Upper lobe of left lung (tissue), 6 donors: ENCODE measurements around the gene SLC13A3. TPM values are rescaled to one million over a fixed set of nuclear protein-coding genes. Genes with fewer than 3 reads are reported as not detected.
A peak's percentile ranks its signal among the peaks of the same experiment; 100 is the strongest.

Experiments
- ATAC-seq, 2 donors: fragments of 200-7000 bp; cut with Tn5 transposase; one replicate each; pipeline ENCODE4 v1.9.1; 2022; ENCODE audit warnings: mild to moderate bottlenecking in 2 of 2, moderate library complexity in 2 of 2; ENCODE audit not compliant: low FRiP score in 2 of 2
- DNase-seq, 2 donors: peaks; one replicate each; pipeline ENCODE4 v3.0.0-alpha.2; 2019 to 2020
- H3K27ac ChIP-seq, 4 donors: fragments of 200-600 bp; sonication (generic); one replicate each; pipeline ENCODE4 v1.5.1; 2016 to 2019
- H3K27me3 ChIP-seq, 4 donors: fragments of 200-600 bp; sonication (generic); one replicate each; pipeline ENCODE4 v1.5.1; 2017 to 2019
- H3K36me3 ChIP-seq, 4 donors: fragments of 200-600 bp; sonication (generic); one replicate each; pipeline ENCODE4 v1.5.1; 2016 to 2019
- H3K4me1 ChIP-seq, 4 donors: fragments of 200-600 bp; sonication (generic); one replicate each; pipeline ENCODE4 v1.5.1; 2018 to 2019
- H3K4me3 ChIP-seq, 4 donors: fragments of 200-600 bp; sonication (generic); one replicate each; pipeline ENCODE4 v1.5.1; 2017 to 2019; ENCODE audit warnings: mild to moderate bottlenecking in 2 of 4, moderate library complexity in 1 of 4
- H3K9me3 ChIP-seq, 4 donors: fragments of 200-600 bp; sonication (generic); one replicate each; pipeline ENCODE4 v1.5.1; 2018 to 2019
- EP300 ChIP-seq, 4 donors: sonication (generic); formaldehyde crosslinking; IDR thresholded peaks; one replicate each; pipeline ENCODE4 v1.5.1; 2017; ENCODE audit warnings: antibody characterized with exemption in 4 of 4, control low read depth in 2 of 4
- POLR2A ChIP-seq, 4 donors: fragments of 450-650 bp; IDR thresholded peaks; one replicate each; pipeline ENCODE4 v1.5.1; 2016 to 2017; ENCODE audit warnings: antibody characterized with exemption in 4 of 4, mild to moderate bottlenecking in 2 of 4
- POLR2AphosphoS5 ChIP-seq, 2 donors: sonication (generic); formaldehyde crosslinking; IDR thresholded peaks; one replicate each; pipeline ENCODE4 v1.5.1; 2017; ENCODE audit warnings: antibody characterized with exemption in 2 of 2
- WGBS, 2 donors: methylation state at CpG; one replicate each; pipeline ENCODE4 v1.1.5; 2017 to 2018; 5-methylcytosine and 5-hydroxymethylcytosine counted together
- total RNA-seq, 6 donors: library from RNA; depleted of rRNA in 4 of 6; stranded (reverse); fragments of >200 nt in 4 of 6; gene quantifications; one replicate each; pipeline versions ENCODE4 v1.1.0 to v1.2.1, GENCODE V29; 2016 to 2021
- TF ChIP-seq, protein P1 (sequence below), 6 experiments: fragments of 450-650 bp in 4 of 6; fragments of 200-600 bp in 2 of 6; sonication (generic) in 2 of 6; IDR thresholded peaks; one replicate each; pipeline ENCODE4 v1.5.1; 2016 to 2019; ENCODE audit warnings: antibody characterized with exemption in 6 of 6
- donor health status: DM: no; HTN: no; CAD: no; lungs with moderate emphysema.
- donor health status: DM: no; HTN: yes; CAD: no; lungs with severe emphysema.

Gene SLC13A3
- total RNA-seq, 6 donors from 2014 or later, result 0.88 to 11.5 (median 1.3) TPM

DNA sequence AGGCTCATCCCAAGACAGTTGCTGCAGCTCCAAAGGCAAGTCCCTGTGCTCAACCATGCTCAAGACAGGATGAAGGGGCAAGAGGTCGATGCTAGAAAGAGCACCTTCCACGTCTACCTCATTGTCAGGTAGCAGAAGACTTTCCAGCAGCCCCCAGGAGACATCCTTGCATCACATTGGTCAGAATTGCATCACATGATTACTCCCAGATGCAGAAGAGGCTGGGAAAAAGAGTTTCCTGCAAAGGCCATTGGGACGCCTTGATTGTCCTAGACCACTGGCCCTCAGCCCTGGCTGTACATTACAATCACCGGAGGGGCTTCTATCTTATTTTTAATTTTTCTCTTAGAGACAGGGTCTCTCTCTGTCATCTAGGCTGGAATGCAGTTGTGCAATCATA is 120.6 kb downstream of the SLC13A3 start:
- Histone ChIP-seq H3K9me3 (no peaks in the 10 kb centered on the region), H3K27ac (no peak overlapping the region), H3K4me3 (no peak overlapping the region), H3K27me3 (no peaks in the 10 kb centered on the region), H3K4me1 (no peaks in the 10 kb centered on the region), H3K36me3 (no peaks in the 10 kb centered on the region)
- 71 to 79% methylated on average over 4 of the region's 4 CpGs for WGBS, 2 donors
- DNase-seq (no peak), ATAC-seq (no peak)
- no peak for TF ChIP-seq POLR2AphosphoS5 (IDR thresholded peaks at IDR 0.05)
- TF ChIP-seq, protein P1, sequence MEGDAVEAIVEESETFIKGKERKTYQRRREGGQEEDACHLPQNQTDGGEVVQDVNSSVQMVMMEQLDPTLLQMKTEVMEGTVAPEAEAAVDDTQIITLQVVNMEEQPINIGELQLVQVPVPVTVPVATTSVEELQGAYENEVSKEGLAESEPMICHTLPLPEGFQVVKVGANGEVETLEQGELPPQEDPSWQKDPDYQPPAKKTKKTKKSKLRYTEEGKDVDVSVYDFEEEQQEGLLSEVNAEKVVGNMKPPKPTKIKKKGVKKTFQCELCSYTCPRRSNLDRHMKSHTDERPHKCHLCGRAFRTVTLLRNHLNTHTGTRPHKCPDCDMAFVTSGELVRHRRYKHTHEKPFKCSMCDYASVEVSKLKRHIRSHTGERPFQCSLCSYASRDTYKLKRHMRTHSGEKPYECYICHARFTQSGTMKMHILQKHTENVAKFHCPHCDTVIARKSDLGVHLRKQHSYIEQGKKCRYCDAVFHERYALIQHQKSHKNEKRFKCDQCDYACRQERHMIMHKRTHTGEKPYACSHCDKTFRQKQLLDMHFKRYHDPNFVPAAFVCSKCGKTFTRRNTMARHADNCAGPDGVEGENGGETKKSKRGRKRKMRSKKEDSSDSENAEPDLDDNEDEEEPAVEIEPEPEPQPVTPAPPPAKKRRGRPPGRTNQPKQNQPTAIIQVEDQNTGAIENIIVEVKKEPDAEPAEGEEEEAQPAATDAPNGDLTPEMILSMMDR (IDR thresholded peaks at IDR 0.05), result no peak
- TF ChIP-seq EP300 (IDR thresholded peaks at IDR 0.05), result no peak
- TF ChIP-seq POLR2A (IDR thresholded peaks at IDR 0.05), result no peak

- Histone ChIP-seq H3K4me1 (no peaks in the 10 kb centered on the region), H3K27ac (no peak overlapping the region), H3K9me3 (no peaks in the 10 kb centered on the region), H3K36me3 (no peaks in the 10 kb centered on the region), H3K4me3 (no peak overlapping the region), H3K27me3 (no peaks in the 10 kb centered on the region)
- no peak for ATAC-seq
- WGBS, 2 donors, result 45 to 51% methylated on average over 2 of the region's 2 CpGs
- TF ChIP-seq POLR2A (IDR thresholded peaks at IDR 0.05) (no peak), POLR2AphosphoS5 (IDR thresholded peaks at IDR 0.05) (no peak), EP300 (IDR thresholded peaks at IDR 0.05) (no peak)
- TF ChIP-seq, protein P1 (IDR thresholded peaks at IDR 0.05), result no peak
- DNase-seq, result no peak
These were observed 127.4 kb downstream of the SLC13A3 start for GRCh38 chr20:46523696-46524328.

DNA sequence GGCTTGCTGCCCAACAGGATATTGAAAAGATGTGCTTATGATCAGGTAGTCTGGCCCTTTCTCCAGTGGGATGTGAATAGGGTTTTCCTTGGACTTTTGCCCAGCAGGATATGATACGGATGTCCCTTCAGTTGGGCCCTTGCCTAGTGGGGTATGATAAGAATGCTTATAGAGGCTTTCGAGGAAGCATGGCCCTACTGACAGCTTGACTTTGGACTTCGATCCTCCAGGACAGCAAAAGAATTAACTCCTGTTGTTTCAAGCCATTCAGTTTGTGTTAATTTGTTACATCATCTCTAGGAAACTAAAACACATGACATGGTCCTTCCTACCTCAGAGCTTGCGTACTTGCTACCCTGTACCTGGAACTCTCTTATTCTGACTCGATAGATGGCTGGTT is 128.2 kb downstream of the SLC13A3 start:
- Histone ChIP-seq H3K9me3 (no peaks in the 10 kb centered on the region), H3K27ac (no peak overlapping the region), H3K4me1 (no peaks in the 10 kb centered on the region), H3K27me3 (no peaks in the 10 kb centered on the region), H3K36me3 (no peaks in the 10 kb centered on the region), H3K4me3 (no peak overlapping the region)
- ATAC-seq, result no peak
- 56 to 66% methylated on average over 5 of the region's 5 CpGs for WGBS, 2 donors
- DNase-seq, result no peak
- TF ChIP-seq, protein P1 (IDR thresholded peaks at IDR 0.05), result no peak
- TF ChIP-seq EP300 (IDR thresholded peaks at IDR 0.05) (no peak), POLR2A (IDR thresholded peaks at IDR 0.05) (no peak)

GRCh38 chr20:46520976-46521579 is 130.2 kb downstream of the SLC13A3 start:
- DNase-seq, result peak in 1 of 2 donors; percentile 51
- Histone ChIP-seq H3K27ac (no peak overlapping the region), H3K27me3 (no peaks in the 10 kb centered on the region), H3K9me3 (no peaks in the 10 kb centered on the region), H3K4me3 (no peak overlapping the region), H3K36me3 (no peaks in the 10 kb centered on the region), H3K4me1 (no peaks in the 10 kb centered on the region)
- peak; percentile 58 to 67 for ATAC-seq
- TF ChIP-seq POLR2A (IDR thresholded peaks at IDR 0.05), result no peak
- TF ChIP-seq, protein P1 (IDR thresholded peaks at IDR 0.05), result peak; percentile 27 to 68 (median 49)
- TF ChIP-seq POLR2AphosphoS5 (IDR thresholded peaks at IDR 0.05), result no peak
- no peak for TF ChIP-seq EP300 (IDR thresholded peaks at IDR 0.05)
- 30 to 31% methylated on average over 4 of the region's 4 CpGs for WGBS, 2 donors

DNA sequence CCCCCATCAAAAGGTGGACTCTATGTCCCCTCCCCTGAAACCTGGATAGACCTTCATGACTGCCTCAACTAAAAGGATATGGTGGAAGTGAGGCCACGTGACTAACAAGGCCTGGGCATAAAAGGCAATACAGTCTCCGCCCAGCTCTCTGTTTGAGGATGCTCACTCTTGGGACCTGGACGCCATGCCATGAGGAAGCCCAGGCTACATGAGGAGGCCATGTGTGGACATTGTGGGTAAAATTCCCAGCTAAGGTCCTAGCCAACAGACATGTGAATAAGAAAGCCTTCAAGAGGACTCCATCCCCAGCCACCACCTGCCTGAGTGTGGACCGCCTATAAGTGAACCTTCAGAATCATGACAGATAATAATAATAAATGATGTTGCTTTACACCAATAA is 130.7 kb downstream of the SLC13A3 start:
- H3K4me3 ChIP-seq, result no peak overlapping the region
- TF ChIP-seq POLR2A (IDR thresholded peaks at IDR 0.05), result no peak
- no peak for TF ChIP-seq EP300 (IDR thresholded peaks at IDR 0.05)
- TF ChIP-seq POLR2AphosphoS5 (IDR thresholded peaks at IDR 0.05), result no peak
- TF ChIP-seq, protein P1 (IDR thresholded peaks at IDR 0.05), result no peak
- ATAC-seq, result no peak
- no peak overlapping the region for H3K27ac ChIP-seq
- H3K36me3 ChIP-seq, result no peaks in the 10 kb centered on the region
- DNase-seq, result no peak
- H3K9me3 ChIP-seq, result no peaks in the 10 kb centered on the region
- 80 to 87% methylated on average over 4 of the region's 4 CpGs for WGBS, 2 donors
- no peaks in the 10 kb centered on the region for H3K4me1 ChIP-seq
- H3K27me3 ChIP-seq, result no peaks in the 10 kb centered on the region
